ENCODE measurements around the gene CDKN3.

CDKN3 gene

GRCh38 chr14:54348923-54349620, 47.7 kb upstream of the CDKN3 start:
- ATAC-seq (ENCODE audit: insufficient read depth, low read depth) (no peak), DNase-seq (no peak)
- Histone ChIP-seq H3K4me2 (ENCODE audit: insufficient read depth, low read length) (no peak overlapping the region), H3K4me1 (ENCODE audit: insufficient read depth, low read length) (no peaks in the 10 kb centered on the region), H3K27ac (ENCODE audit: low read length) (no peak overlapping the region), H4K20me1 (ENCODE audit: insufficient read depth, low read length) (no peaks in the 10 kb centered on the region), H3K9me3 (ENCODE audit: insufficient read depth, low read length, severe bottlenecking) (peaks cover 12% of the 10 kb centered on the region), H3K79me2 (ENCODE audit: insufficient read depth, low read length) (no peaks in the 10 kb centered on the region), H3K9ac (ENCODE audit: low read depth, low read length) (no peak overlapping the region), H3K4me3 (ENCODE audit: low read depth in 1 of 2, low read length in 2 of 2) (no peak overlapping the region), H2AFZ (ENCODE audit: low read depth, low read length) (0 out of 2 replicates have a peak overlapping the region, but pooled peaks have one; percentile 19), H3K36me3 (ENCODE audit: insufficient read depth, low read length) (no peaks in the 10 kb centered on the region), H3K27me3 (ENCODE audit: insufficient read depth, low read length, poor library complexity) (no peaks in the 10 kb centered on the region)
- no peak for TF ChIP-seq EZH2 (IDR thresholded peaks at IDR 0.05; ENCODE audit: borderline replicate concordance, low read depth, low read length, severe bottlenecking)
- no peak for TF ChIP-seq CTCF (IDR thresholded peaks at IDR 0.05; ENCODE audit: borderline replicate concordance, extremely low read depth, low read length, poor library complexity, severe bottlenecking)

- H3K27ac ChIP-seq (ENCODE audit: low read length): no peak overlapping the region
- no peaks in the 10 kb centered on the region for H3K27me3 ChIP-seq (ENCODE audit: insufficient read depth, low read length, poor library complexity)
- H3K79me2 ChIP-seq (ENCODE audit: insufficient read depth, low read length): no peaks in the 10 kb centered on the region
- no peaks in the 10 kb centered on the region for H4K20me1 ChIP-seq (ENCODE audit: insufficient read depth, low read length)
- H2AFZ ChIP-seq (ENCODE audit: low read depth, low read length): 0 out of 2 replicates have a peak overlapping the region, but pooled peaks have one; percentile 19
- H3K4me1 ChIP-seq (ENCODE audit: insufficient read depth, low read length): no peaks in the 10 kb centered on the region
- DNase-seq (no peak), ATAC-seq (ENCODE audit: insufficient read depth, low read depth) (no peak)
- no peaks in the 10 kb centered on the region for H3K36me3 ChIP-seq (ENCODE audit: insufficient read depth, low read length)
- H3K9ac ChIP-seq (ENCODE audit: low read depth, low read length): no peak overlapping the region
- TF ChIP-seq EZH2 (IDR thresholded peaks at IDR 0.05; ENCODE audit: borderline replicate concordance, low read depth, low read length, severe bottlenecking): no peak
- TF ChIP-seq CTCF (IDR thresholded peaks at IDR 0.05; ENCODE audit: borderline replicate concordance, extremely low read depth, low read length, poor library complexity, severe bottlenecking): no peak
- H3K4me3 ChIP-seq (ENCODE audit: low read depth in 1 of 2, low read length in 2 of 2): no peak overlapping the region
- no peak overlapping the region for H3K4me2 ChIP-seq (ENCODE audit: insufficient read depth, low read length)
- H3K9me3 ChIP-seq (ENCODE audit: insufficient read depth, low read length, severe bottlenecking): peaks cover 12% of the 10 kb centered on the region
Observed at GRCh38 chr14:54349713-54350112, 47.1 kb upstream of the CDKN3 start.

- no peak for DNase-seq
- Histone ChIP-seq H3K9me3 (ENCODE audit: insufficient read depth, low read length, severe bottlenecking) (peaks cover 12% of the 10 kb centered on the region), H3K4me1 (ENCODE audit: insufficient read depth, low read length) (no peaks in the 10 kb centered on the region), H2AFZ (ENCODE audit: low read depth, low read length) (no peak overlapping the region), H3K27me3 (ENCODE audit: insufficient read depth, low read length, poor library complexity) (no peaks in the 10 kb centered on the region), H3K9ac (ENCODE audit: low read depth, low read length) (no peak overlapping the region), H3K36me3 (ENCODE audit: insufficient read depth, low read length) (no peaks in the 10 kb centered on the region), H3K4me2 (ENCODE audit: insufficient read depth, low read length) (no peak overlapping the region), H3K27ac (ENCODE audit: low read length) (no peak overlapping the region), H4K20me1 (ENCODE audit: insufficient read depth, low read length) (no peaks in the 10 kb centered on the region), H3K79me2 (ENCODE audit: insufficient read depth, low read length) (no peaks in the 10 kb centered on the region), H3K4me3 (ENCODE audit: low read depth in 1 of 2, low read length in 2 of 2) (no peak overlapping the region)
- ATAC-seq (ENCODE audit: insufficient read depth, low read depth): no peak
- no peak for TF ChIP-seq CTCF (IDR thresholded peaks at IDR 0.05; ENCODE audit: borderline replicate concordance, extremely low read depth, low read length, poor library complexity, severe bottlenecking)
- TF ChIP-seq EZH2 (IDR thresholded peaks at IDR 0.05; ENCODE audit: borderline replicate concordance, low read depth, low read length, severe bottlenecking): no peak
Observed at GRCh38 chr14:54350203-54350602, 46.6 kb upstream of the CDKN3 start.

Data from DND-41 (cell line).